NAMALWA (cell line): Measurements from ENCODE around the gene PPP4C.
"Not testable (repeated sequence)": the region's sequence is repeated elsewhere in the genome, so short reads cannot be mapped to it uniquely, and the experiment has no call there.

Experiments used
- DNase-seq: peaks from one replicate; pipeline ENCODE4 v3.0.0-alpha.2; 2015; ENCODE audit warnings: low spot score

PPP4C gene

GRCh38 chr16:30075503-30076275 lies at the start of gene PPP4C:
PPP4C (plus strand) TSS chr16:30075994; CDS start chr16:30076378, 384 bp downstream.
- DNase-seq = peak; percentile 90

GRCh38 chr16:30026449-30026848 lies 49.3 kb upstream of the PPP4C start:
- DNase-seq = no peak

GRCh38 chr16:30027588-30028437 lies 48.0 kb upstream of the PPP4C start:
- no peak for DNase-seq

- DNase-seq = peak; percentile 56
Observed at GRCh38 chr16:30028438-30029076, 47.2 kb upstream of the PPP4C start.

GRCh38 chr16:30030011-30030685 lies 45.6 kb upstream of the PPP4C start:
- DNase-seq = no peak

GRCh38 chr16:30030841-30031413 lies 44.9 kb upstream of the PPP4C start, which contains the start of gene TLCD3B:
TLCD3B (minus strand) TSS chr16:30031271; CDS start chr16:30030527, 744 bp downstream.
- DNase-seq = no peak

GRCh38 chr16:30031477-30031918 lies 44.3 kb upstream of the PPP4C start:
- no peak for DNase-seq

GRCh38 chr16:30032083-30032819 lies 43.5 kb upstream of the PPP4C start:
- DNase-seq = peak; percentile 88

- DNase-seq = no peak
Observed at GRCh38 chr16:30033270-30033669, 42.5 kb upstream of the PPP4C start.

GRCh38 chr16:30040221-30040620 lies 35.6 kb upstream of the PPP4C start:
- peak; percentile 38 for DNase-seq

GRCh38 chr16:30040690-30041089 lies 35.1 kb upstream of the PPP4C start:
- not testable (repeated sequence) for DNase-seq

- DNase-seq = peak; percentile 63
Observed at GRCh38 chr16:30041841-30042240, 34.0 kb upstream of the PPP4C start.

GRCh38 chr16:30046178-30046577 lies 29.6 kb upstream of the PPP4C start:
- no peak for DNase-seq

- no peak for DNase-seq
Observed at GRCh38 chr16:30046588-30046987, 29.2 kb upstream of the PPP4C start.

GRCh38 chr16:30049871-30050270 lies 25.9 kb upstream of the PPP4C start:
- DNase-seq = no peak

- no peak for DNase-seq
Observed at GRCh38 chr16:30051518-30051917, 24.3 kb upstream of the PPP4C start.

- DNase-seq = peak; percentile 92
Observed at GRCh38 chr16:30052671-30053372, 23.0 kb upstream of the PPP4C start.

GRCh38 chr16:30053376-30054015 lies 22.3 kb upstream of the PPP4C start:
- DNase-seq = peak; percentile 20

GRCh38 chr16:30054451-30054850 lies 21.3 kb upstream of the PPP4C start:
- no peak for DNase-seq
